GM21381 (cell line): Measurements from ENCODE around the gene HAPSTR1.

Experiments
- ATAC-seq: cut with Tn5 transposase; IDR thresholded peaks from one replicate; pipeline ENCODE4 v1.9.1; 2021; ENCODE audit warnings: mild to moderate bottlenecking, moderate library complexity; ENCODE audit not compliant: unreplicated experiment

Gene HAPSTR1

DNA sequence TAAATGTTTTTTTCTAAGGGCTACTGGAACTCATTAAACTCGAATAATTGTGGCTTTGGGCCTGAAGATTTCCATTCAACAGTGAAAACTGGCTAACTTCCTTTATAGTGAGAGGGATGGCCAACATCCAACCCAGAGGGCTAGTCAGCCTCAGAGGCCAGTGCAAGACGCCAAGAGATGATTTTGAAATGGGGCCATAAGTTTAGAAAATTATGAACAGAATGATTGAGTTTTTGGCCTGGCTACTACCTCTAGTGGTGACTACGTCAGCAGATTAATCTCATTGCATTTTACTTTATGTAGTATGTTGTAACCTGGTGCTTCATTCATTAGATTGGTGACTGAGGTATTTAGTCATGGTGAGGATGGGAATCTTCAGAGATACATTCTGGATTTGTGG lies 28.4 kb downstream of the HAPSTR1 start:
- ATAC-seq = no peak

DNA sequence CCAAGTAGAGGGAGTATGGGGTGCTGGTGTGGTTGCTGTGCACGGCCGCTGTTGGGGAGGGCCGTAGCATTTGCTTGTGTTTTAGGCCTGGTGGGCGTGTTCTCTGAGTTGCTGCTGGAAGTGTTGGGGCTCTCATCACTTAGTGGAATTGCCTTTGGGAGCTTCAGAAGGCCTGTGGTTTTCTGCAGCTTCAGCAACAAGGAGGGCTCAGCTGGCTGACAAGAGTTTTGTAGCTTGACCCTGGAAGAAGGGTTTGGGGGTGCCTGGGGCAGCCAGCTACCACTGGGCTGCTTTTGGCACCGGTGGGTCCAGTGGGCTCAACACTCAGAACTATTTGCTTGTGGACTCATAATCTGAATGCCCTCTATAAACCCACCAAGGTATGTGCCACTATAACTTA lies 30.9 kb downstream of the HAPSTR1 start:
- ATAC-seq = no peak

DNA sequence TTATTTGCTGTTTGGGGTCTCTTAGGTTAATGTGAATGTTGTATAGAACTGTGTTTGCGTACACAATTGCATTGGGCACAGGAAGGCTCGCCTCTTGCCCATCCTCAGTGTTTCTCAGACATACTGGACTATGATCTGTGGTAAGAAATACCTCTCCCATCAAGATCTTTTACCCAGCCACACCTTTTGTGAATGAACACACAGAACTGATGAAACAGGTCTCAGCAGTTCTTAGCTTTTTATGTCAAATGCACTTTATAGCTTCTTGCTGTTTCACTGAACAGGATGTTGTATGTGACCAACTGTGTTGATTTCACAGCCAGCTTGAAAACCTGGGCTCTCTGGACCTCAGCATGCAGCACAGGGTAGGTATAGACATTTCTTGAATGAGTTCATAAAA lies 31.5 kb downstream of the HAPSTR1 start:
- no peak for ATAC-seq

DNA sequence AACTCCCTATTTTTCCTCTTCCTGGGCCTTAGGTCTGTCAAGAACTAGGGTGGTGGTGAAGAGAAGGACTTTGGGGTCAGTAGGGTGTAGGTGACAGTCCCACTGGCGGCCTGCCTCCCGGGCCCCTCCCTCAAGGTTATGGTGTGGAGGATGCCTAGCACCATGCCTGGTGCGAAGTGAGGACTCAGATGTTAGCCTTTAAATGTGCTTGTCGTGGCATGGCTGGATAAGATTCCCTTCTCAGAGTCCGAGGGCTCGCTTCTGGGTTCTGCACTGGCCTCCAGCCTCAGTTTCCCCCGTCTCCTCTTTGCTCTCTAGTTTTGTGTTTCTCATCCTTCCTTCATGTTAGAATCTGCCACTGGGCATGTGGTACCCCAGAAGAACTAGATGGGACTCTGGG lies 32.0 kb downstream of the HAPSTR1 start:
- no peak for ATAC-seq

DNA sequence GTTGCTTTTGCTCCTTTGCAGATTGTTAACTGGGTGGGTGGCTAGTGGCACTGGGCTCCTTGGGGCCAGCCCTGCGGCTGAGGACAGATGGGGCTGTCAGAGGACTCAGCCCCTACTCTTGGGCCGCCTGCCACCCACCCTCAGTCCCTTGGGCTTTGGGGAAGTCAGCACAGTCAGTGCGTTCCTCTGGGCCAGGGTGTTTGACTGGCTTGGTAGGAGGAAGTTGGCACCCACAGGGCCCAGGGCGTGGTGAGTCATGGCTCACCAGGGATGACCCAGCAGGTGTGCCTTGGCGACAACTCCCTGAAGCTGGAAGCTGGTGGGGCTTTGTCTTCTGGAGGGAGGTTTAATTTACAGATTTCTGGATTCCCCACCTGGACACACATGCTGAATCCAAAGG lies 32.4 kb downstream of the HAPSTR1 start:
- ATAC-seq = no peak

DNA sequence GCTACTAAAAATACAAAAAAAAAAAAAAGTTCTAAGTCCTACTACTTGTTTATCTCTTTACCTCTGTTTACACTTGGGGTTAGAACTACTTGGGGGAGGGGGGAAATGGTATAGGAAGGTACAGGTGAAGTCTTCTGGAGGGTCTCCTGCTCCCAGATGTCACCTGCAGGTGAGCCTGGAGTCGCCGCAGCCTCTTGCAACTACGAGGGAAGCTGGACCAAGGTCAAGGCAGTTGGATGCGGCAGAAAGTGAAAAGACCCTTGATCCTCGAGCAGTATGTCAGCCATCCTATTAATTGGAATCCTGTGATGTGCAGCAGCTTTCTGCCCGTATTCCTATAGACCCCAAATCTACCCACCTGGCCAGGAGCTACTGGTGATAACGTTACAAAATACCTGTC lies 33.0 kb downstream of the HAPSTR1 start:
- no peak for ATAC-seq

DNA sequence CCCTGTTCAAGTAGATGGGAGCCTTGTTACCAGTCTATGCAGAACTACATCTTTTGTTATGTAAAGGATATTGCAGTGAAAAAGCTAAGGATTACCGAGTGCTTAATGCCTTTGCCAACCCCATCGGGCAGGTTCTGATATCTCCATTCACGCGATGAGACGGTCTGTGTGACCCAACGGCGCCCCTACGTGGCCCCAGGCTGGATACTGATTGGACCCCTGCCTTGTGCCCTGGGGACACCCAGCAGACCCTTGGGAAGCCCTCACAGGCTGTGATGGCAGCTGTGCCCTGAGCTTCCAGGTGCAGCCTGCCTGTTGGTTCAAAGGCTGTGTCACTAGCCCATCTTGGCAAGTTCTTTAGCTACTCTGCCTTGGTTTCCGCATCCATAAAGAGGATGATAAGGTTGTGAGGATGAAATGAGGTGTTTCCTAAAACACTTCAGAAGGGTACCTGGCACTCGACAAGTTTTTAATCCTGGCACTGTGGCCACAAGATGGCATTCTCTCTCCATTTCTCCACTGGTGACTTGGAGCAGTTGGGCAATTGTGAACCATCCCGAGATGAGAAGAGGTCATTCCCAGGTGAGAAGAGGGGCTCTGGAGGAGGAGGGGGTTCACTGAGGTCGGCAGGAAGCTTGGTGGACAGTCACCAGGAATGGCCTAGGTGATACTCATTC lies 33.6 kb downstream of the HAPSTR1 start:
- no peak for ATAC-seq

DNA sequence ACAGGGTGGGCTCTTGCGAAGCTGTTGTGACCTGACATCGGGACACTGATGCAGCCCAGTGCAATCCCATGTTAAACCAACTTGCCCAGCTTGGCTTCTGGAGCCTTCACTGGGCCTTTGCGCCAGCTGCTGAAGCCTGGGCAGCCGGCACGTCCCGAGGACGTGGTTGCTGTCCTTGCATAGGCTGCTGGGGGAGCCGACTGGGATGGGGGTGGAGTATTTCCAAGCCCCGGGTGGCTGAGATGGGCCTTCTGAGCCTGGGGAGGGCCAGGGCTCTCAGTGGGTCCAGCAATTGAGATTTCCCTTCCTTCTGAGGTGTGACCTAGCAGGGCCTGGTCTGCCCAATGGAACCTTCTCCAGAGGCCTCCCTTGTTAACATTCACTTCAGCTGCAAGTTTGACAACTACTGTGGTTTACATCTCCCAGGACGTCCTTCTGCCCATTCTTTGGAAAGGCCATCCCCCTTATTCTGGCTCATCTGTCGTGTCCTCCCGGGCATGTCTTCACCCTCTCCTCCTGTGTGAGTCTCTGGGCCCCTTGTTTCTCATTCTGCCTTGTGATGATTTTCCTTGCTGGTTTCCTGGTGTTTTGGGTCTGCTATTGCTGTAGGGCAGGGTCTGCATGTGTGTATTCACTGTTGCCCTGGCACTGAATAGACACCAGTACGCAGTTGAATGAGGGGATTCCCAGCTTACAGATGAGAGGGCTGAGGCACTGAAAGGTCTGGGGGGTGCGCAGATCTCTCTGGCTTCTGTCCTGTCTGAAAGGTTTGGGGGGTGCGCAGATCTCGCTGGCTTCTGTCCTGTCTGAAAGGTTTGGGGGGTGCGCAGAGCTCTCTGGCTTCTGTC lies 34.4 kb downstream of the HAPSTR1 start:
- no peak for ATAC-seq

DNA sequence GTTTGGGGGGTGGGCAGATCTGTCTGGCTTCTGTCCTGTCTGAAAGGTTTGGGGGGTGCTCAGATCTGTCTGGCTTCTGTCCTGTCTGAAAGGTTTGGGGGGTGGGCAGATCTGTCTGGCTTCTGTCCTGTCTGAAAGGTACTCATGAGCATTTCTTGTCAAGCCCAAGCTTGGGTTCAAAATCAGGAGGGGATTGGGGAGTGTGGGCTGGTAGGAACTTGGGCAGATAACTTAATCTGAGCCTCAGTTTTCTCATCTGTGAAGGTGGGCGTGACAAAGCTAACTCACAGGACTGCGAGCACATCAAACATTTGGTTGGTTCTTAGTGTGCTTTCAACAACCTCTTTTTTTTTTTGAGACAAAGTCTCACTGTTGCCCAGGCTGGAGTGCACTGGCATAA lies 35.2 kb downstream of the HAPSTR1 start:
- ATAC-seq = no peak

DNA sequence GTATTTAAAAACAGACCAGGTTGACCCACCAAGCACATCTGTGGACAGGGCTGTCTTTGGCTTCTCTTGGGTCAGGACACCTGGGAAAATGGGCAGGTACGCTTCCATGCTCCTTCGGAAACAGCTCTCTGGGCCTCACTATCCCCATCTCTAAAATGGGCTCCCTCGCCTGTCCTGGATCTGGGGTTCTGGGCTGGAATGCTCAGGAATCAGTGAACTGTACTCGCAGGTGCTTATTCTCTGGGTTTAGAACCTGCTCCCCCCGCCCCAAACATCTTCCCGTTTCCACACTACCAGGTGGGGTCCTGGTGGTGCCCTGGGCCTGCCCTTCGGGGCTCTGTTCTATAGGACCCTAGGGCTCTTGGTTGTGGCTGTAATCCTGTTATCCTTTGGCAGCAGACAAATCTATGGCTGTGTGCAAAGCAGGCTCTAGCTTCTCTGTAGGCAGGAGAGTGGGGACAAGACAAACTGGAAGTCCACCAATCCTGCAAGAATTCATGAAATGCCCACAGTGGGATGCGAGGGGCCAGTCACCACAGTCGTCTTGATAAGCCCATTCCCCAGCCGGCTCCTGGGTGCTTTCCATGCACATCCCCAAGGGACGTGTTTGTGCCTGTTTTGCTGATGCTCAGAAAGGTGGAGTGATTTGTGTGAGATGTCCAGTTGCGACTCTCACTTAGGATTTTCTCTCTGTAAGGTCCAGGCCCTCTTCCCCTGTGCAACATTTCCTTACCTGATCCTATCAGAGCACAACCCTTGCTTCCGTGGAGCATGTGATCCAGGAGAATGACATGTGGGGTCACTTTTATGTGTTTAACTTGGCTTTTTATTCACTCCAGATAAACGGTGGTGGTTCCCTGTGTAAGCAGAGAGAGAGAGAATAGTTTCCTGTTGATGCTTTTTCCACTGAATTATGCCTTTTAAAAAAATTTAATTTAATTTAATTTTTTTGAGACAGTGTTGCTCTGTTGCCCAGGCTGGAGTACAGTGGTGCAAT lies 37.2 kb downstream of the HAPSTR1 start:
- no peak for ATAC-seq

DNA sequence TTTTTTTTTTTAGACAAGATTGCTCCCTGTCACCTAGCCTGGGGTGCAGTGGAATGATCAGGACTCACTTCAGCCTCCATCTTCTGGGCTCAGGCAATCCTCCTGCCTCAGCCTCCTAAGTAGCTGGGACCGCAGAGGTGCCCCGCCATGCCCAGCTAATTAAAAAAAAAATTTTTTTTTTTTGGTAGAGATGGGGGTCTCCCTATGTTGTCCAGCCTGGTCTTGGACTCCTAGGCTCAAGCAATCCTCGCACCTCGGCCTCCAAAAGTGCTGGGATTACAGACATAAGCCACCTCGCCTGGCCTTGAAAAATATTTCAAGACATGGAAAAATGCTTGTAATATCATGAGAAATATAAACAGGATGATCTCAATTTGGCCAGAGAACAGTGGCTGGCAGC lies 42.9 kb downstream of the HAPSTR1 start:
- no peak for ATAC-seq

DNA sequence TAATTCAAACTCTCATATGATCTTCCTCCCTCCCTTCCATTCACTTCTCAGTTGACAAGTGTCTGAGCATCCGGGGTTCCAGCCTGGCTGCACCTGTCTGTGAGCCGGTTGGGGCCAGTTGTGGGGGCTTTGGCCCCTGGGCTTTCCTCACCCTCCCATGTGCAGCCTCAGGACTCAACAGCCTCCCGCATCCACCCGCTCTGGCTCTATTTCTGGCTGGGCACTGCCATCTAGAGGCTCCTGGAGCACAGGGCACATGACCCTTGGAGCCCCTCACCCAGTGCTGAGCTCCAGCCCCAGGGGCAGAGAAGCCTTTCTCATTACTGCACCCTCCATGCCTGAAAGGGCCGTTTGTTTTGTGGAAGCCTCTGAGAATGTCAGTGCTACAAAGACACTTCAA lies 43.3 kb downstream of the HAPSTR1 start:
- no peak for ATAC-seq

DNA sequence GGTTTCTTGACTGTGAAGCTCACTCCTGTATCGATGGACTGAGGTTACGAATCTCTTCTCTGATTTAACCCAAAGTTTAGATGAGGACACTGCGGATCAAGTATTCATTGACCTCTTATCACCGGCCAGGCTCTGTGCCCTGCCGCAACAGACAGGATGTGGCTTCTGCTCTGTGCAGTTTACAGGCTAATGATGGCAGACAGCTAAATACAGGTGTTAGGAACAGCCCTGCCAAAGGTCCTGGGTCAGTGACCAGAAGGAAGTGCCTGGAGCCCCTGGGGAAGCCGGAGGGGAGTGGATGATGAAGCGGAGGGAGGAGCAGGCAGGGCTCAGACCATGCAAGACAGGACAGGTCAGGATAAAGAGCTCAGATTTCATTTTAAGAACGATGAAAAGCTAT lies 44.4 kb downstream of the HAPSTR1 start:
- peak; percentile 68 for ATAC-seq

DNA sequence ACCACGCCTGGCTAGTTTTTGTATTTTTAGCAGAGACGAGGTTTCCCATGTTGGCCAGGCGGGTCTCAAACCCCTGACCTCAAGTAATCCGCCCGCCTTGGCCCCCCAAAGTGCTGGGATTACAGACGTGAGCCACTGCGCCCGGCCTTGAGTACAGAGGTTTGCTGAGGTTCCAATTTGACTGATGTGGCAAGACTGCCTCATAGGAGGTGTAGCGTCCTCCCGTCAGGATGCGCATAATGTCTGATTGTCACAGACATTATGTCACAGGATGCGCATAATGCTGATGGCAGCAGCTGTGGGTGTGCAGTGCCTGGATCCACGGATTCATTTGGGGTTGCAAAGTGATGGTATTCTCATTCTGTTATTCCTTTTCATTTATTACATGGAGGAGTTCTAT lies 45.2 kb downstream of the HAPSTR1 start:
- ATAC-seq = no peak

DNA sequence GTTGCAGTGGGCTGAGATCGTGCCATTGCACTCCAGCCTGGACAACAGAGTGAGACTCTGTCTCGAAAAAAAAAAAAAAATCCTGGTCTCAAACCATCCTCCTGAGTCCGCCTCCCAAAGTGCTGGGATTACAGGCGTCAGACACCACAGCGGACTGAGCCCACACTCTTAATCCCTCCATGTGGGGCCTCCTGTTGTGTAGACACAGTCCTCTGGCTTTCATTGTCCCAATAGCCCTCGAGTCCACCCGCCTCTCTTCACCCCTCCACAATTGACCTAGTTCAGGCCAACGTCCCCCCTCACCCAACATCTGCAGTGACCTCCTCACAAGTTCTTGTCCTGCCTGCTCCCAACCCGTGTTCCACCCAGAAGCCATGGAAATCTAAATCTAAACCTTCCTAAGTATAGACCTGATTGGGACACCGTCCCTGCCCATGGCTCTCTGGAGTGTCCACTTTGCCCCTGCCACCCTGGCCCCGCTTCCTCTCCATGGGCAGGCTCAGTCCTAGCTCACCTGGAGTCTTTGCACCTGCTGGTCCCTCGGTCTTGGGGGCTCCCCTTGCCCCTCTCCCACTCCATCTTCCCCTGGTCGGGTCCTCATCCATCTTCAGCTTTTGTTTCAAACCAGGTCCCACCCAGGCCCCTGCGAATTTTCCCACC lies 46.7 kb downstream of the HAPSTR1 start:
- ATAC-seq = no peak

DNA sequence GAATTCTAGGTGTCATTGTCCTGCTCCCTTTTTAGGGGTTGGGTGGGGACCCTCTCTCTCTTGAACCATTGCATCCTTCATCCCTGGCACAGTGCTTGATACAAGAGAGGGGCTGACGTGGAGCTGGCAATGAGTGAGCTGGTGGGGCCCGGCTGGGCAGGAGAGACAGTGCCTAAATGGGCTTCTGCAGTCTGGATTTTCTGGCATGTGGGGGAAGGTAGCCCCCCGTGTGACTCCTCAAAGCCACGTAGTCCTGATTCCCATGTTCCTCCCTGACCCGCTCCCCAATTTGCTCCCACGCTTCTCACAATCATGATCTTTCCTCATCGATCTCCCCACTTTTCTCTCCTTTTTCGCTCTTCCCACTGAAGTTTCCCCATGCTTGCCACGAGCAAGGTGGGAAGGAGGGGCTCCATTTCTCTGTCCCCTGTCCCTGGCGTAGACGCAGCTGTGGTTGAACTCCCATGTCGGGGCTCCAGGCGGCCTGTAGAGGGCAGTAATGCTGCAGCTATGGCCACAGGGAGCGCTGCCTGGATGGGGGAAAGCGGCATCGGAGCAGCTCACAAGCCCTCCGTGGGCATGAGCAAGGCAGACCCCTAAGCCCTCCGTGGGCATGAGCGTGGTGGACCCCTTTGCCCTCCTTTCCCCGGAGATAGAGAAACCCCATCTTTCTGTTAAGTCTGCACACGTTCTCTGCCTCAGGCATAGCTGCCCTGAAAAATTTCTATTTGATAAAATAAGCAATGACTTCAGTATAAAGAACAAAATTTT lies 47.5 kb downstream of the HAPSTR1 start:
- ATAC-seq = peak; percentile 45

DNA sequence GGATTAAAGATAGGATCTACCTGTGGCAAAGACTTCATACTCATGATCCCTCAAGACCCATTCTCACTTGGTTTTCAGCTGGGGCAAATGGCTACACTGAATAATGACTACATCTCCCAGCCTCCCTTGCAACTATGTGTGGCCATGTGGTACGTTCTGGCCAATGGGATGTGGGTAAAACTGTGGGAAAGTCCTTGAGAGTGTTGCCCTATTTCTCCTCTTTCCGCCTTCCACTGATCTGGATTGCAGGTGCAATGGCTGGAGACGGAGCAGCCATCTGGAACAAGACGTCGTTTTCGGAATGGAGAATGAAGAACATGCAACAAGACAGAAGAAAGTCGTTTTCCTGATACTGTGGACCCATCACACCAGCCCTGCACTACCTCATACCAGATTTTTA lies 48.5 kb downstream of the HAPSTR1 start:
- no peak for ATAC-seq
